Right kidney (tissue), 1 donor: ENCODE data around the gene IL15RA.
"Not testable (repeated sequence)": the region's sequence is repeated elsewhere in the genome, so short reads cannot be mapped to it uniquely, and the experiment has no call there.

Experiments used
- DNase-seq: peaks from one replicate; pipeline ENCODE4 v3.0.0-alpha.2; 2016

Gene IL15RA

GRCh38 chr10:5921746-5922145, 55.6 kb downstream of the IL15RA start:
- DNase-seq = no peak

DNA sequence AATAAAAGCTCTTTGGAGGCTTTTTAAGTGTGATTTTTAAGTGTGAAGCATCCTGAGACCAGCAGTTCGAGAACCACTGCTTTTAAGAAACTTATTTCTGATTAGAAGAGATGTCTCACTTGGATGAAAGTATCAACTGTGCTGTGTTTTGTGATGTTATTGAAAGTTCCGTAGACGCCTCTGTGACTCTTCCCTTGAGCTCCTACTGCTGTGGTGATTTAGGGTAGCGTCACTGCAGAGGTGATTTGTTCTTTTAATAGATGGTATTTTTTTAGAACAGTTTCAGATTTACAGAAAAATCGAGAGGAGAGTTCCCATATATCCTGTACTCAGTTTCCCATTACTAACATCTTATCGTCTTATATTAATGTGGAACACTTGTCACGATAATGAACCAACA, 57.8 kb downstream of the IL15RA start:
- no peak for DNase-seq

GRCh38 chr10:5918763-5919162, 58.6 kb downstream of the IL15RA start:
- DNase-seq = no peak

DNA sequence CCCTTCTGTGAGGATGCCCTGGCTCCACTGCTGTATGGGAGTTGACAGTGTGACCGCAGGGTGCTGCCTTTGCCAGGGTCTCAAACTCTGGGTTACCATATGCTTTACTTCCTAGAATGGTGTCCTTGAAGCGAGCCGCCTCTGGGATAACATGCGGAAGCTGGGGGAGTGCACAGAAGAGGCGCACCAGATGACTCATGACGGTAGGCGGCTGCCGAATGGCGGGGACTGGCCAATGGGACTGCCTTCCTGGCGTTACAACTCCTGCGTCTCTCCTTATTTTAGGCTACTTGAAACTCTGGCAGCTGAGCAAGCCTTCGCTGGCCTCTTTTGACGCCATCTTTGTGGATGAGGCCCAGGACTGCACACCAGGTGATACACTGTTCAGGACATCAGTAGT, 60.0 kb downstream of the IL15RA start:
- DNase-seq = no peak

DNA sequence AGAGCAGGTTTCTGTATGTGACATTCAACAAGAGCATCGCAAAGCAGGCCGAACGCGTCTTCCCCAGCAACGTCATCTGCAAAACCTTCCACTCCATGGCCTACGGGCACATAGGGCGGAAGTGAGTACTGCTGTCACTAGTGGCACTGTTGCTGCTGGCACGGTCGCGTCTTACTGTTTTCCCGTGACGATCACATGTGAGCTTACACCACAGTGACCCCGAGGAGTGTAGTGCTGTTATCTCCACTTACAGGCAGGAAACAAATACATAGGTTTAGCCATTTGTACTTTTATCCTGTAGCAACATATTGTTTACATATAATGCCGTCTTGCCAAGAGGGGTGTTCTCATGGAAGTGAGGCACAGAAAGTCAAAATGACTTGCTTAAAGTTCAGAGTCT, 61.9 kb downstream of the IL15RA start:
- DNase-seq = no peak

- no peak for DNase-seq
Observed at GRCh38 chr10:5913736-5914135, 63.6 kb downstream of the IL15RA start.

DNA sequence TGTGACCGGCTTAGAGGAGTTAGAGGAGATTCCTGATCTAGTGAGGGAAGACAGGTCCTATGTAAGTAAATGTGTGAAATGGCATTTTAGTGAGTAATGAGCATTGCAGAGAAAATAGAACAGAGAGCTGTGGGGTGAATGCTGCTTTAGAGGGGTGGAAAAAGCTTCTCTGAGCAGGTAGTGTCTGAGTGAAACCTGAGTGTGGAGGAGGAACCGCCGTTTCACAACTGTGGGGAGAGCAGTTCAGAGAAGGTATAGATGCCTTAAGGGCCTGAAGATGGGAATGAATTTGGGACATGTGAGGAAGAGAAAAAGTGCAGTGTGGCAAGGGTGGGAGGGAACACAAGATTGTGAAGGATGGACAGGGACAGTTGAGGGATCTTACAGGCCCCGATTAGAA, 65.7 kb downstream of the IL15RA start:
- no peak for DNase-seq

DNA sequence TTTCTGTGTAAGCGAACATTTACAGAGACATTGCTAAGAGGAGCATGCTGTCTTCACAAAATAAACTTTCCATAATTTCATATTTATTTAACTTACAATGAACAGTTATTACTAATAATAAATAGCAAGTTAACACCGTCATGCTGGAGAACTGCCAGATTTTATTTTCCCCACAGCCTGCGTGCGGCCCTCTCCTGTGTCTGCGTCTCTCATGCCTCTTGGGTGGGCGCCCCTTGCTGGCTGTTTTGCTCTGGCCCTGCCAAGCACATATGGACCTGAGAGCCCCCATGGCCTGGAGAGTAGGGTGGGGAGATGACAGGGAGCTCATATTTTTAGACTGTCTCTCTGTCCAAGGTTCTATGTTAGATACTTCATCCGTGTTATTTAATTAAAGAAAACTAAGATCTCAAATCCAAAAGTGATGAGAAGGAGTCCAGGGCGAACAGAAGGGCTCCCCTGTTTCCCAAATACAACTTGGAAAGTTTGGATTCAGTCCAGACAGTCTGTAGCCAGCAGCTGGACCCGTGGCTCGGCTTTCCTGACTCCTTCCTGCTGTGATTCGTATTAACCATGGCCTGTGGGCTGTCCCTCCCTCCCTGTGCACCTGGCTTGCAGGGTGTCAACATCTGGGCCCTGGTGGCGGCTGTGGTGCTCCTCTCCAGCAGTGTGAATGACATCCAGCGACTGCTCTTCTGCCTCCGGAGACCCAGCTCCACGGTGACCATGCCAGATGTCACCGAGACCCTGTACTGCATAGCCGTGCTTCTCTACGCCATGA, 66.8 kb downstream of the IL15RA start:
- no peak for DNase-seq

- DNase-seq = not testable (repeated sequence)
Observed at GRCh38 chr10:5908676-5909075, 68.7 kb downstream of the IL15RA start.

GRCh38 chr10:5906651-5907050, 70.7 kb downstream of the IL15RA start:
- no peak for DNase-seq

DNA sequence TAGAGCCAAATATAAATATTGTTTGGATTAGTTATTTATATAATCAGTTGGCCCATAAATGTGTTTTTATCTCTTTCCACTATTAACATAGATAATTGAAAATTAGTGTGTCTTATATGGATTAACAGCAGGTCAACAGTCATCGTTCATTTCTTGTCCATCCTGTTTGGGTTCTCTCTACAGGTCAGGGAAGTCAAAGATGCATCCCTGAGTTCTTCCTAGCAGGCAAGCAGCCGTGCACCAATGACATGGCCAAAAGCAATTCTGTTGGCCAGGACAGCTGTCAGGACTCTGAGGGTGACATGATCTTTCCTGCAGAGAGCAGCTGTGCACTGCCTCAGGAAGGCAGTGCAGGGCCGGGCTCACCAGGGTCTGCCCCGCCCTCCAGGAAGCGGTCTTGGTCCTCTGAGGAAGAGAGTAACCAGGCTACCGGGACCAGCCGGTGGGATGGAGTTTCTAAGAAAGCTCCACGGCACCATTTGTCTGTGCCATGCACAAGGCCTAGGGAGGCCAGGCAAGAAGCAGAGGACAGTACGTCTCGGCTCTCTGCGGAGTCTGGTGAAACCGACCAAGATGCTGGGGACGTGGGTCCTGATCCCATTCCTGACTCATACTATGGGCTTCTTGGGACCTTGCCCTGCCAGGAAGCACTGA, 71.4 kb downstream of the IL15RA start:
- no peak for DNase-seq

GRCh38 chr10:5904227-5904626, 73.1 kb downstream of the IL15RA start:
- DNase-seq = no peak

GRCh38 chr10:5903563-5903962, 73.8 kb downstream of the IL15RA start:
- no peak for DNase-seq

GRCh38 chr10:5902511-5903274, 74.7 kb downstream of the IL15RA start:
- no peak for DNase-seq
